Activated CD8-positive, alpha-beta memory T cell treated with anti-CD3 and anti-CD28 coated beads, Interleukin-2, amount 50 U/mL, for 4 hours (primary cell): ENCODE data around the gene MAPK13.
"Not testable (repeated sequence)": the region's sequence is repeated elsewhere in the genome, so short reads cannot be mapped to it uniquely, and the experiment has no call there.

Experiments
- DNase-seq: peaks from one replicate; pipeline ENCODE4 v3.0.0-alpha.2; 2020

MAPK13 gene

GRCh38 chr6:36115412-36115811 is 14.9 kb upstream of the MAPK13 start:
- no peak for DNase-seq

GRCh38 chr6:36116066-36116864 is 14.0 kb upstream of the MAPK13 start:
- DNase-seq, result no peak

- DNase-seq, result no peak
Measured at GRCh38 chr6:36116943-36117342, 13.4 kb upstream of the MAPK13 start.

- DNase-seq, result no peak
Measured at GRCh38 chr6:36117658-36118549, 12.4 kb upstream of the MAPK13 start.

- peak; percentile 76 for DNase-seq
Measured at GRCh38 chr6:36118550-36119107, 11.7 kb upstream of the MAPK13 start.

- DNase-seq, result no peak
Measured at GRCh38 chr6:36119209-36119608, 11.1 kb upstream of the MAPK13 start.

- no peak for DNase-seq
Measured at GRCh38 chr6:36120018-36120417, 10.3 kb upstream of the MAPK13 start.

- peak; percentile 76 for DNase-seq
Measured at GRCh38 chr6:36120539-36120938, 9.8 kb upstream of the MAPK13 start.

- peak; percentile 62 for DNase-seq
Measured at GRCh38 chr6:36120979-36121786, 9.1 kb upstream of the MAPK13 start.

- DNase-seq, result no peak
Measured at GRCh38 chr6:36121787-36122494, 8.4 kb upstream of the MAPK13 start.

- no peak for DNase-seq
Measured at GRCh38 chr6:36122495-36123269, 7.6 kb upstream of the MAPK13 start.

- peak; percentile 88 for DNase-seq
Measured at GRCh38 chr6:36123270-36124139, 6.8 kb upstream of the MAPK13 start.

GRCh38 chr6:36124346-36124745 is 6.0 kb upstream of the MAPK13 start:
- not testable (repeated sequence) for DNase-seq

GRCh38 chr6:36124881-36125280 is 5.4 kb upstream of the MAPK13 start:
- DNase-seq, result no peak

GRCh38 chr6:36125575-36125974 is 4.7 kb upstream of the MAPK13 start:
- no peak for DNase-seq

- DNase-seq, result no peak
Measured at GRCh38 chr6:36126121-36126520, 4.2 kb upstream of the MAPK13 start.

- no peak for DNase-seq
Measured at GRCh38 chr6:36126553-36127458, 3.5 kb upstream of the MAPK13 start.

GRCh38 chr6:36127462-36128016 is 2.8 kb upstream of the MAPK13 start:
- DNase-seq, result no peak

- DNase-seq, result no peak
Measured at GRCh38 chr6:36128073-36128472, 2.2 kb upstream of the MAPK13 start.
